HG03108 (cell line): Measurements from ENCODE around the gene GABRD.

Experiments
- ATAC-seq: cut with Tn5 transposase; IDR thresholded peaks from one replicate; pipeline ENCODE4 v1.9.1; 2021; ENCODE audit warnings: moderate library complexity; ENCODE audit not compliant: unreplicated experiment

Gene GABRD

GRCh38 chr1:1984560-1985070, 34.5 kb upstream of the GABRD start:
- ATAC-seq, result no peak

GRCh38 chr1:1985375-1986050, 33.6 kb upstream of the GABRD start:
- no peak for ATAC-seq

GRCh38 chr1:1986451-1987141, 32.5 kb upstream of the GABRD start:
- no peak for ATAC-seq

- no peak for ATAC-seq
Observed at GRCh38 chr1:1987142-1987510, 32.0 kb upstream of the GABRD start.

- ATAC-seq, result no peak
Observed at GRCh38 chr1:1988061-1988945, 30.8 kb upstream of the GABRD start.

GRCh38 chr1:1989102-1989542, 30.0 kb upstream of the GABRD start:
- ATAC-seq, result no peak

GRCh38 chr1:1989789-1990188, 29.4 kb upstream of the GABRD start:
- ATAC-seq, result no peak

- no peak for ATAC-seq
Observed at GRCh38 chr1:1990222-1990621, 28.9 kb upstream of the GABRD start.

GRCh38 chr1:1994536-1994935, 24.6 kb upstream of the GABRD start:
- ATAC-seq, result no peak

GRCh38 chr1:1996207-1996651, 22.9 kb upstream of the GABRD start:
- no peak for ATAC-seq

- no peak for ATAC-seq
Observed at GRCh38 chr1:1997576-1997975, 21.6 kb upstream of the GABRD start.

- ATAC-seq, result no peak
Observed at GRCh38 chr1:2000432-2000831, 18.7 kb upstream of the GABRD start.

GRCh38 chr1:2000850-2001249, 18.3 kb upstream of the GABRD start:
- ATAC-seq, result no peak

- ATAC-seq, result no peak
Observed at GRCh38 chr1:2001773-2002411, 17.3 kb upstream of the GABRD start.

GRCh38 chr1:2003541-2004131, 15.5 kb upstream of the GABRD start, which contains the start of gene CFAP74:
Gene CFAP74, minus strand, starts transcription at chr1:2003786. Its CDS starts 12,830 bp downstream, at chr1:1990956.
- no peak for ATAC-seq

- ATAC-seq, result no peak
Observed at GRCh38 chr1:2004856-2005255, 14.3 kb upstream of the GABRD start.

- ATAC-seq, result no peak
Observed at GRCh38 chr1:2009101-2010053, 9.8 kb upstream of the GABRD start.

GRCh38 chr1:2014181-2014580, 5.0 kb upstream of the GABRD start:
- no peak for ATAC-seq
